Stomach (tissue), 9 donors: ENCODE results near the gene EQTN. TPM values are rescaled to one million over a fixed set of nuclear protein-coding genes. Genes with fewer than 3 reads are reported as not detected.

Experiments
- DNase-seq, 2 donors: peaks; one replicate each; pipeline versions ENCODE4 v3.0.0 to v3.0.0-alpha.2; 2013 to 2019
- H3K27ac ChIP-seq, 5 donors: fragments of 200-600 bp in 4 of 5; sonication (generic) in 4 of 5; one replicate each; pipeline ENCODE4 v1.5.1; 2013 to 2019; ENCODE audit warnings: mild to moderate bottlenecking in 1 of 5, moderate library complexity in 1 of 5
- H3K27me3 ChIP-seq, 3 donors: fragments of 200-600 bp; sonication (generic); one replicate each; pipeline ENCODE4 v1.5.1; 2017 to 2019; ENCODE audit warnings: mixed run types in 1 of 3
- H3K36me3 ChIP-seq, 4 donors: fragments of 200-600 bp; sonication (generic); 1 replicate in 3 of 4; 2 replicates in 1 of 4; pipeline ENCODE4 v1.5.1; 2016 to 2019
- H3K4me1 ChIP-seq, 4 donors: fragments of 200-600 bp; sonication (generic); one replicate each; pipeline ENCODE4 v1.5.1; 2016 to 2019
- H3K4me3 ChIP-seq, 4 donors: fragments of 200-600 bp; sonication (generic) in 3 of 4; one replicate each; pipeline ENCODE4 v1.5.1; 2016 to 2019; ENCODE audit warnings: mild to moderate bottlenecking in 1 of 4
- H3K9me3 ChIP-seq, 4 donors: fragments of 200-600 bp; sonication (generic); one replicate each; pipeline ENCODE4 v1.5.1; 2016 to 2019
- EP300 ChIP-seq: sonication (generic); formaldehyde crosslinking; IDR thresholded peaks from one replicate; pipeline ENCODE4 v1.6.1; 2017; ENCODE audit warnings: antibody characterized with exemption
- POLR2A ChIP-seq, 4 donors: fragments of 450-650 bp; IDR thresholded peaks; one replicate each; pipeline ENCODE4 v1.6.1; 2016; ENCODE audit warnings: antibody characterized with exemption in 4 of 4, control low read depth in 2 of 4, mild to moderate bottlenecking in 1 of 4, moderate library complexity in 1 of 4
- POLR2AphosphoS5 ChIP-seq, 3 donors: sonication (generic); formaldehyde crosslinking; IDR thresholded peaks; one replicate each; pipeline ENCODE4 v1.6.1; 2016; ENCODE audit warnings: antibody characterized with exemption in 3 of 3
- WGBS, 5 donors: extraction: QIAGEN DNeasy Blood & Tissue Kit in 3 of 5; methylation state at CpG; one replicate each; pipeline versions ENCODE4 v1.1.5 to v1.1.7; 2013 to 2018; 5-methylcytosine and 5-hydroxymethylcytosine counted together
- intact Hi-C: fragments of 100-400 bp; cut with DNase I; formaldehyde crosslinking; loops from one replicate; pipeline ENCODE4 v1.15.1; 2023; ENCODE audit warnings: low total_unique reads
- polyA plus RNA-seq, 3 donors: library from polyadenylated mRNA; stranded (reverse); fragments of 200-250 nt; gene quantifications; one replicate each; pipeline ENCODE4 v1.2.3, GENCODE V29; 2013
- total RNA-seq, 5 donors: library from RNA; depleted of rRNA; stranded (reverse); fragments of >200 nt; gene quantifications; one replicate each; pipeline versions ENCODE4 v1.1.0 to v1.2.3, GENCODE V29; 2014 to 2016
- TF ChIP-seq, protein P1 (sequence below), 7 experiments: fragments of 450-650 bp in 4 of 7; fragments of 200-600 bp in 3 of 7; sonication (generic) in 3 of 7; IDR thresholded peaks; one replicate each; pipeline ENCODE4 v1.5.1; 2016 to 2019; ENCODE audit warnings: antibody characterized with exemption in 7 of 7, control low read depth in 2 of 7, mild to moderate bottlenecking in 1 of 7
- donor health status: healthy with polysubstance abuse.
- donor health status: Bipolar disorder and iron deficiency.
- donor health status: healthy.

The EQTN gene
- total and polyA plus RNA-seq, 8 donors: 1.0 to 2.4 TPM; not detected in 6

DNA sequence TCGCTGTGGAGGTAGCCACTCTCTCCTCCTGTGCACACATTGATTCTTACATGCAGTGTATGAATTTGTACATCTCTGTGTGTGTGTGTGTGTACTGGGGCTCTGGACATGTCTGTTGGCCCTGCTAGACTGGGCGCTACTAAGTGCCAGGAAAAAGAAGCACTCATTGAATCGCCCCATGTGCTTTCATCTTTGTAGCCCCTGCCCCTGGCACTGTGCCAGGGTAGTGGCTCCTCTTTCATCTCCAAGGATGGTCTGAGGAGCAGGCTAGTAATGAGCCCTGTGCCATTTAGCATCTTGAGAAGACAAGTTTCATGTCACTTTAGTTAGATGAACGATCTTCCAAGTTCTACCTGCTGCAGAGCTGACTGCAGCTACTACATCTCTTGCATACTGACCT is 34.4 kb upstream of the EQTN start:
- TF ChIP-seq, protein P1, sequence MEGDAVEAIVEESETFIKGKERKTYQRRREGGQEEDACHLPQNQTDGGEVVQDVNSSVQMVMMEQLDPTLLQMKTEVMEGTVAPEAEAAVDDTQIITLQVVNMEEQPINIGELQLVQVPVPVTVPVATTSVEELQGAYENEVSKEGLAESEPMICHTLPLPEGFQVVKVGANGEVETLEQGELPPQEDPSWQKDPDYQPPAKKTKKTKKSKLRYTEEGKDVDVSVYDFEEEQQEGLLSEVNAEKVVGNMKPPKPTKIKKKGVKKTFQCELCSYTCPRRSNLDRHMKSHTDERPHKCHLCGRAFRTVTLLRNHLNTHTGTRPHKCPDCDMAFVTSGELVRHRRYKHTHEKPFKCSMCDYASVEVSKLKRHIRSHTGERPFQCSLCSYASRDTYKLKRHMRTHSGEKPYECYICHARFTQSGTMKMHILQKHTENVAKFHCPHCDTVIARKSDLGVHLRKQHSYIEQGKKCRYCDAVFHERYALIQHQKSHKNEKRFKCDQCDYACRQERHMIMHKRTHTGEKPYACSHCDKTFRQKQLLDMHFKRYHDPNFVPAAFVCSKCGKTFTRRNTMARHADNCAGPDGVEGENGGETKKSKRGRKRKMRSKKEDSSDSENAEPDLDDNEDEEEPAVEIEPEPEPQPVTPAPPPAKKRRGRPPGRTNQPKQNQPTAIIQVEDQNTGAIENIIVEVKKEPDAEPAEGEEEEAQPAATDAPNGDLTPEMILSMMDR (IDR thresholded peaks at IDR 0.05): no peak
- no peak for TF ChIP-seq POLR2AphosphoS5 (IDR thresholded peaks at IDR 0.05)
- TF ChIP-seq POLR2A (IDR thresholded peaks at IDR 0.05): no peak
- TF ChIP-seq EP300: no peak
- Histone ChIP-seq H3K27ac (no peak overlapping the region), H3K27me3 (no peaks in the 10 kb centered on the region), H3K36me3 (peaks cover 0 to 23% (median 17%) of the 10 kb centered on the region in 4 donors), H3K4me3 (no peak overlapping the region), H3K9me3 (no peaks in the 10 kb centered on the region), H3K4me1 (peaks cover 0 to 12% (median 8%) of the 10 kb centered on the region in 4 donors)
- intact Hi-C loops: no loop called here
- WGBS, 5 donors: 90 to 95% (median 91%) methylated on average over 4 of the region's 4 CpGs
- no peak for DNase-seq

DNA sequence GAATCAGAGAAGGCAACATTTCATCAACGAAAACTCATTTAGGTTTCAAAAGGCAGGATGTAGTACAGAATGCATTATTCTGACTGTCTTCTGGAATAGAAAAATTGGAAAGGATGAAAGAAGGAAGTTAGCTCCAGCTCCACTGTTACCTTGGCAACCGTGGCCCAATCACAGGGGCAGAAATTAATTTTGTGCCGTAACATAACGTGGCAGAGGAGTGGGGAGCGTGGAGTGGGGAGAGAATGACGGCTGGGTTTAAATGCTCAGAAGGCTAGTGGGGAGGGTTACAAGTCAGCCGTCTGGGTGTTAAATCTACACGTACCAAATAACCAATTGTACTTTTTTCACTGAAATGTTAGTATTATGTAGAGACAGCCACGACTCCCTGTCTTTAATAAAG is 32.3 kb upstream of the EQTN start:
- Histone ChIP-seq H3K4me1 (peaks cover 0 to 12% (median 8%) of the 10 kb centered on the region in 4 donors), H3K4me3 (no peak overlapping the region), H3K9me3 (no peaks in the 10 kb centered on the region), H3K36me3 (peaks cover 0 to 23% (median 17%) of the 10 kb centered on the region in 4 donors), H3K27ac (no peak overlapping the region), H3K27me3 (no peaks in the 10 kb centered on the region)
- TF ChIP-seq EP300: no peak
- TF ChIP-seq POLR2AphosphoS5 (IDR thresholded peaks at IDR 0.05): no peak
- TF ChIP-seq, protein P1 (IDR thresholded peaks at IDR 0.05): no peak
- TF ChIP-seq POLR2A (IDR thresholded peaks at IDR 0.05): no peak
- intact Hi-C loops: loop anchor here (5.0 kb wide), 1 partner anchor 208 kb away; no protein-coding TSS in a partner anchor
- DNase-seq: no peak
- WGBS, 5 donors: 85 to 93% (median 88%) methylated on average over 9 of the region's 9 CpGs

DNA sequence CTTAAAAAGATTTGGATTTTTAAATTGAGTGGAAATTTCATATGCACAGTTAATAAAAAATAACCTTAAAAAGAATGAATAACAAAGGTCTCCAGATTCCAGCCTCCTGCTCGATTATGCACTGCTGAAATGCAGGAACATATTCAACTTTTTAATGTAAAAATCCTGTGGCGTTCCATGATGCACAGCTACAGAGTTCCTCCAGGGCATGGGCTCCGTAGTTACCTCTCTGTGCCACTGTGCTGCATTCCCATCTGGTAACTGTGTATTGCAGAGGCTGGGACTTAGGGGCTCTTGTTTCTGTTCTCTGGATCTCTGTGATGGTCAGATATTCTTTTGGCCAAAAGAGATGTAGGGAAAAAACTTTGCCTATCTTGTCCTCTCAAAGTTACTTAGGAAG is 31.5 kb upstream of the EQTN start:
- TF ChIP-seq POLR2AphosphoS5 (IDR thresholded peaks at IDR 0.05) (no peak), POLR2A (IDR thresholded peaks at IDR 0.05) (no peak)
- TF ChIP-seq, protein P1 (IDR thresholded peaks at IDR 0.05): no peak
- H3K4me3 ChIP-seq: no peak overlapping the region
- no peak overlapping the region for H3K27ac ChIP-seq
- intact Hi-C loops: loop anchor here (5.0 kb wide), 1 partner anchor 209 kb away; no protein-coding TSS in a partner anchor
- no peaks in the 10 kb centered on the region for H3K9me3 ChIP-seq
- peaks cover 0 to 23% (median 17%) of the 10 kb centered on the region in 4 donors for H3K36me3 ChIP-seq
- 86 to 93% (median 87%) methylated on average over 3 of the region's 3 CpGs for WGBS, 5 donors
- H3K4me1 ChIP-seq: peaks cover 0 to 7% (median 4%) of the 10 kb centered on the region in 4 donors
- no peak for DNase-seq
- H3K27me3 ChIP-seq: no peaks in the 10 kb centered on the region

DNA sequence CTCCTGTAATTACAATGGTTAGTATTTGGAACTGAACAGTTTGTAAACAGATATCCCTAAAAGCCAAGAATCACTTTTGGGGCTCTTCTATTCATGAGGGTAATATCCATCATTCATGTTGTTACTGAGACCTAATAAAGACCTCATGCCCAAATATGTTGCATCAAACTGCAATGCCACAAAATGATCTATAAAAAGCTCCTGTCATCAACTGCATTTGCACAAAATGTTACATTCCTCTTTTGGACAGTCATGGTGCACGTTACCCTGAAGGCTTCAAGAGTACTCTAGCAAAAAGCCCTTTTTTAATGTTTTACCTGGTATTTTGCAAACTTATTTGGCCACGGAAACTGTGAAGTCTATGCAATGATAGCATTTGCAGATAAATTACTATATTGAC is 14.2 kb upstream of the EQTN start:
- no peaks in the 10 kb centered on the region for H3K4me1 ChIP-seq
- DNase-seq: no peak
- H3K27ac ChIP-seq: no peak overlapping the region
- TF ChIP-seq EP300: no peak
- TF ChIP-seq, protein P1 (IDR thresholded peaks at IDR 0.05): no peak
- H3K9me3 ChIP-seq: no peaks in the 10 kb centered on the region
- H3K27me3 ChIP-seq: no peaks in the 10 kb centered on the region
- no peak overlapping the region for H3K4me3 ChIP-seq
- 78 to 83% (median 79%) methylated on average over 2 of the region's 2 CpGs for whole genome bisulfite sequencing, 5 donors
- H3K36me3 ChIP-seq: no peaks in the 10 kb centered on the region
- intact Hi-C loops: no loop called here
